Progenitor cell of endocrine pancreas (in vitro differentiated cells): ENCODE data around the gene MMP23B. TPM values are rescaled to one million over a fixed set of nuclear protein-coding genes. Genes with fewer than 3 reads are reported as not detected.

Source experiments
- DNase-seq: peaks from one replicate; pipeline ENCODE4 v3.0.0; 2021; ENCODE audit warnings: low spot score; ENCODE audit not compliant: unreplicated experiment
- H3K27ac Mint-ChIP-seq: 2 replicates; pipeline ENCODE4 v1.8.0; 2021; ENCODE audit warnings: mild to moderate bottlenecking, moderate library complexity, mixed read lengths
- H3K27me3 Mint-ChIP-seq: 2 replicates; pipeline ENCODE4 v1.8.0; 2021; ENCODE audit warnings: mixed read lengths
- H3K36me3 Mint-ChIP-seq: 2 replicates; pipeline ENCODE4 v1.8.0; 2022; ENCODE audit warnings: mixed read lengths; ENCODE audit not compliant: insufficient read depth
- H3K4me1 Mint-ChIP-seq: 2 replicates; pipeline ENCODE4 v1.8.0; 2021; ENCODE audit warnings: low read depth, mixed read lengths
- H3K4me3 Mint-ChIP-seq: 2 replicates; pipeline ENCODE4 v1.8.0; 2021; ENCODE audit warnings: low read depth, mild to moderate bottlenecking, moderate library complexity, mixed read lengths
- H3K9me3 Mint-ChIP-seq: 2 replicates; pipeline ENCODE4 v1.8.0; 2021; ENCODE audit warnings: low read depth, mixed read lengths
- total RNA-seq: library from RNA; stranded (reverse); gene quantifications from 2 replicates; pipeline ENCODE4 v1.2.1, GENCODE V29; 2021
- TF ChIP-seq, protein P1 (sequence below): fragments of 200-600 bp; sonication (generic); IDR thresholded peaks from one replicate; pipeline ENCODE4 v1.5.0; 2021; ENCODE audit warnings: antibody characterized with exemption, mild to moderate bottlenecking; ENCODE audit not compliant: unreplicated experiment

Gene MMP23B
- total RNA-seq, 1 donor from 2014 or later, result 4.4 TPM

DNA sequence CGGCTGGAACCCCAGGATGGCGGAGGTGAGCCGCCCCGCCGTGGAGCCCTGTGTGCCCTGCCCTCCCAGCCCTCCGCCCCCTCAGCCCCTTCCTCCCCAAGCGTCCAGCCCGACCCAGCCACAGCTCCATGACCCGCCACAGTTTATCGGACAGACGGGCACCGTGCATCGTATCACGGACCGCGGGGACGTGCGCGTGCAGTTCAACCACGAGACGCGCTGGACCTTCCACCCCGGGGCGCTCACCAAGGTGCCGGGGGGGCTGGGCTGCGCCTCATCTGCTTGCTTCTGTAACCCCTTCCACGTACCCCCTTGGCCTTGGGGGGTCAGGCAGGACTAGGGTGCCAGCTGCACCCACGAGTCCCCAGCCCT, 6.6 kb upstream of the MMP23B start:
- no peak for DNase-seq
- TF ChIP-seq, protein P1, sequence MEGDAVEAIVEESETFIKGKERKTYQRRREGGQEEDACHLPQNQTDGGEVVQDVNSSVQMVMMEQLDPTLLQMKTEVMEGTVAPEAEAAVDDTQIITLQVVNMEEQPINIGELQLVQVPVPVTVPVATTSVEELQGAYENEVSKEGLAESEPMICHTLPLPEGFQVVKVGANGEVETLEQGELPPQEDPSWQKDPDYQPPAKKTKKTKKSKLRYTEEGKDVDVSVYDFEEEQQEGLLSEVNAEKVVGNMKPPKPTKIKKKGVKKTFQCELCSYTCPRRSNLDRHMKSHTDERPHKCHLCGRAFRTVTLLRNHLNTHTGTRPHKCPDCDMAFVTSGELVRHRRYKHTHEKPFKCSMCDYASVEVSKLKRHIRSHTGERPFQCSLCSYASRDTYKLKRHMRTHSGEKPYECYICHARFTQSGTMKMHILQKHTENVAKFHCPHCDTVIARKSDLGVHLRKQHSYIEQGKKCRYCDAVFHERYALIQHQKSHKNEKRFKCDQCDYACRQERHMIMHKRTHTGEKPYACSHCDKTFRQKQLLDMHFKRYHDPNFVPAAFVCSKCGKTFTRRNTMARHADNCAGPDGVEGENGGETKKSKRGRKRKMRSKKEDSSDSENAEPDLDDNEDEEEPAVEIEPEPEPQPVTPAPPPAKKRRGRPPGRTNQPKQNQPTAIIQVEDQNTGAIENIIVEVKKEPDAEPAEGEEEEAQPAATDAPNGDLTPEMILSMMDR, result no peak
- H3K27me3 Mint-ChIP-seq, result peaks cover 2% of the 10 kb centered on the region
- H3K9me3 Mint-ChIP-seq, result no peaks in the 10 kb centered on the region
- no peak overlapping the region for H3K27ac Mint-ChIP-seq
- no peaks in the 10 kb centered on the region for H3K36me3 Mint-ChIP-seq
- no peak overlapping the region for H3K4me3 Mint-ChIP-seq
- no peaks in the 10 kb centered on the region for H3K4me1 Mint-ChIP-seq

DNA sequence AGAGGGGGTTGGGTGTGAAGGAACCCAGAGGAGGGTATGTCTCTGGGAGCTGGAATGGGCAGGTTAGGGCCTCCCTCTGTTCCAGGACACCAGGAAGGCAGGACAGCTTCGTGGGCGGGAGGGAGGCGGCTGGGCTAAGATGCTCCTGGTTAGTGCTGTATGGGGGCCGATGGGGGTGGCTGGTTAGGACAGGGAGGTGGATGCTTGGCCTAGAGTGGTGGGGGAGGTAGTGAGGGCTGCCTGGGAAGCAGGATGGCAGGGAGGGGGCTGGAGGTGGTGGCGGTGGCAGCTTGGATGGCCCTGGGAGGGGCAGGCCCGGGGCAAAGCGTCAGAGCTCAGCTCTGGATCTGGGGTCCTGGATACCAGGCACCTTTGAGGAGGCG, 6.2 kb upstream of the MMP23B start:
- H3K27me3 Mint-ChIP-seq, result peaks cover 3% of the 10 kb centered on the region
- H3K9me3 Mint-ChIP-seq, result no peaks in the 10 kb centered on the region
- no peaks in the 10 kb centered on the region for H3K4me1 Mint-ChIP-seq
- DNase-seq, result no peak
- H3K4me3 Mint-ChIP-seq, result no peak overlapping the region
- H3K27ac Mint-ChIP-seq, result no peak overlapping the region
- no peaks in the 10 kb centered on the region for H3K36me3 Mint-ChIP-seq
- TF ChIP-seq, protein P1, result no peak

DNA sequence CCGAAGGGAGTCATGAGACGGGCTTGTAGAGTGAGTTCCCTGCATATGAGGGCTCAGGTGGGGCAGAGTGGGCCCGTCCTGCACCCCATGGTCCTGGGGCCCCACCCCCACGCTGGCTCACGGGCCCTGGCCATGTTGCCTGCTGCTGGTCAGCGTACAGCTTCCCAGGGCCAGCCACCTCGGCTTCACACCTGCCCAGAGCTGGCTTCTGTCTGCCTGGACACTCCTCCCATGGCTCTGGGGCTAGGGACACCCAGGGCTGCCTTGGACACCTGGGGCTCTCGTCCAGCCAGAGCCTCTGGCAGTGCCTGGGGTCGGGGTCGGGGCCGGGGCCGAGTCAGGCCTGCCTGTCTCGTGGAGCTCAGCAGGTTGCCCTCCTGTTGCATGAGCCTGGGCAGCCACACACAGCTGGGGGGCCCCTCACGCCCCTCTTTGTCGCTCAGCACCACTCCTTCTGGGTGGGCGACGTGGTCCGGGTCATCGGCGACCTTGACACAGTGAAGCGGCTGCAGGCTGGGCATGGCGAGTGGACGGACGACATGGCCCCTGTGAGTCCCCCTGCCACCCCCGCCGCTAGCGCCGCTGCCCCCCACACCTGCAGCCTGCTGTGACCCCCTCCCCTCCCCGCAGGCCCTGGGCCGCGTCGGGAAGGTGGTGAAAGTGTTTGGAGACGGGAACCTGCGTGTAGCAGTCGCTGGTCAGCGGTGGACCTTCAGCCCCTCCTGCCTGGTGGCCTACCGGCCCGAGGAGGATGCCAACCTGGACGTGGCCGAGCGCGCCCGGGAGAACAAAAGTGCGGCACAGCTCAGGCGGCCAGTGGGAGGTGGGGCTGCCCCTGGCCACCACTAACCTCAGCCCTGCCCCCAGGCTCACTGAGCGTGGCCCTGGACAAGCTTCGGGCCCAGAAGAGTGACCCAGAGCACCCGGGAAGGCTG, 5.5 kb upstream of the MMP23B start:
- DNase-seq, result no peak
- Mint-ChIP-seq H3K9me3 (no peaks in the 10 kb centered on the region), H3K27ac (no peak overlapping the region), H3K4me1 (no peaks in the 10 kb centered on the region), H3K4me3 (no peak overlapping the region), H3K27me3 (peaks cover 3% of the 10 kb centered on the region), H3K36me3 (no peaks in the 10 kb centered on the region)
- TF ChIP-seq, protein P1, result no peak

DNA sequence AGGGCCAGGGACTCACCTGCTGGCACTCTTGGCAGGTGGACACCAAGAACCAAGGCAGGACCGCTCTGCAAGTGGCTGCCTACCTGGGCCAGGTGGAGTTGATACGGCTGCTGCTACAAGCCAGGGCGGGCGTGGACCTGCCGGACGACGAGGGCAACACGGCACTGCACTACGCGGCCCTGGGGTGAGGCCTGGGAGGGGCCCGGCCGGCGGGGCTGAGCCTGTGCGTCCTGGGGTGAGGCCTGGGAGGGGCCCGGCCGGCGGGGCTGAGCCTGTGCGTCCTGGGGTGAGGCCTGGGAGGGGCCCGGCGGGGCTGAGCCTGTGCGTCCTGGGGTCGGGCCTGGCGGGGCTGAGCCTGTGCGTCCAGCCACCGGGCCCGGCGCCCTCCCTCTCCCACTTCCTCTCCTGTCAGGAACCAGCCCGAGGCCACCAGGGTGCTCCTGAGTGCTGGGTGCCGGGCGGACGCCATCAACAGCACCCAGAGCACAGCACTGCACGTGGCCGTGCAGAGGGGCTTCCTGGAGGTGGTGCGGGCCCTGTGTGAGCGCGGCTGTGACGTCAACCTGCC, 4.6 kb upstream of the MMP23B start:
- TF ChIP-seq, protein P1, result no peak
- Mint-ChIP-seq H3K4me1 (no peaks in the 10 kb centered on the region), H3K36me3 (no peaks in the 10 kb centered on the region), H3K4me3 (no peak overlapping the region), H3K9me3 (no peaks in the 10 kb centered on the region), H3K27ac (no peak overlapping the region), H3K27me3 (peaks cover 3% of the 10 kb centered on the region)
- no peak for DNase-seq

DNA sequence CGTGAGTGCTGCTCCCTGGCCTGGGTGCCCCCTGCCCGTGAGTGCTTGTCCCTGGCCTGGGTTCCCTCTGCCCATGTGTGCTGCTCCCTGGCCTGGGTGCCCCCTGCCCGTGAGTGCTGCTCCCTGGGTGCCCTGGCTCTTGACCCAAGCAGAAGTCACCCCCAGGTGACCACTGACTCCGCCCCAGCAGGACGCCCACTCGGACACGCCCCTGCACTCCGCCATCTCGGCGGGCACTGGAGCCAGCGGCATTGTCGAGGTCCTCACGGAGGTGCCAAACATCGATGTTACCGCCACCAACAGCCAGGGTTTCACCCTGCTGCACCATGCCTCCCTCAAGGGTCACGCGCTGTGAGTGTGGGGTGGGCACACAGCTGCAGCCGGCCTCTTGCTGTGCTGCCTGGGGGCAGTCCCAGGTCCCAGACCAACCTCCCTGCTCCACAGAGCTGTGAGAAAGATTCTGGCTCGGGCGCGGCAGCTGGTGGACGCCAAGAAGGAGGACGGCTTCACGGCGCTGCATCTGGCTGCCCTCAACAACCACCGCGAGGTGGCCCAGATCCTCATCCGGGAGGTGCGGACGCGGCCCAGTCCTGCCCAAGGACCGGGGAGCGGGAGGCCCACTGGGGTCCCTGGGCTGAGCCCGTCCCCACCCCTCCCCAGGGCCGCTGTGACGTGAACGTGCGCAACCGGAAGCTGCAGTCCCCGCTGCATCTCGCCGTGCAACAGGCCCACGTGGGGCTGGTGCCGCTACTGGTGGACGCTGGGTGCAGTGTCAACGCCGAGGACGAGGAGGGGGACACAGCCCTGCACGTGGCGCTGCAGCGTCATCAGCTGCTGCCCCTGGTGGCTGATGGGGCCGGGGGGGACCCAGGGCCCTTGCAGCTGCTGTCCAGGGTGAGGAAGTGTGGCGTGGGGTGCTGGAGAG, 3.9 kb upstream of the MMP23B start:
- H3K36me3 Mint-ChIP-seq, result no peaks in the 10 kb centered on the region
- H3K4me1 Mint-ChIP-seq, result no peaks in the 10 kb centered on the region
- no peak overlapping the region for H3K4me3 Mint-ChIP-seq
- DNase-seq, result no peak
- H3K9me3 Mint-ChIP-seq, result no peaks in the 10 kb centered on the region
- H3K27ac Mint-ChIP-seq, result no peak overlapping the region
- TF ChIP-seq, protein P1, result no peak
- peaks cover 3% of the 10 kb centered on the region for H3K27me3 Mint-ChIP-seq
